ENCODE results near the gene SOWAHA. TPM values are rescaled to one million over a fixed set of nuclear protein-coding genes. Genes with fewer than 3 reads are reported as not detected.

Gene SOWAHA
- total RNA-seq, 1 experiment from 2014 or later = 0.39 TPM

DNA sequence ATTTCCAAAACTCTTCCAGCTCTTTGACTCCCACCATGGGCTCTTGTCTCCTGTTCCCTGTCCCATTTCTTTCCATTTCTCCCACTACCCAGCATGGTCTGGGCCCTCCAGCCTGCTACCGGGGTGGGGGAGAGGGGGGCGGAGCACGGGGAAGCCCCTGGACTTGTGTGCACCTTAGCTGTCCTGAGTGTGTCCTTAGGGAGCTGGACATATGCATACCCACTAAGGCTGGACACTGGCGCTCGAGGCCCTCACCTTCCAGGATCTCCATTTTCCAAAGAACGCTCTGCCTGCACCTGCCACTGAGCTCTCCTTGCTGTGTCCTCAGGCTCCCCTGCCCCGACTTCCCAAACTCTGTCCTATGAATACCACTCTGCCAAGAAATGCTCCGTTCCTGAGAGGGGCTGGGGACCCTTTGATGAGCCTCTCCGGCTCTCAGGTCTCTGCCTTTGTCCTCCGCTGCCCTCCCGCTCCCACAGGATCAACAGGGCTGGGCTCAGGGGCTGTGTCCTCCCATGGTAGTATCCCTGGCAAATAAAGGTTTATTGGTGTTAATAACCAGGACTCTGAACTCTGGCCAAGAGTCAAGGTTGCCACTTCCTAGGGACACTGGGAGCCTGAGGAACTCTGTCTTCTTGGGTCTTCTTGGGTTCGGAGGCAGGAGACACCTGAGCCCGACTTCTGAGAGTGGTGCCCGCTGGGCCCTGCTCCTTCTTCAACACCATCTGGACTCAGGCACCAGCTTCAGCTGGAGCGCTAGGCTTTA lies 18.2 kb downstream of the SOWAHA start:
- Histone ChIP-seq H3K9me3 (ENCODE audit: control insufficient read depth in 1 of 2, insufficient read depth in 1 of 2, low read depth in 1 of 2, low read length in 2 of 2) (no peaks in the 10 kb centered on the region), H3K36me3 (ENCODE audit: control insufficient read depth in 1 of 2, insufficient read depth in 2 of 2, low read length in 2 of 2) (no peaks in the 10 kb centered on the region), H3K4me2 (ENCODE audit: low read length) (peak overlapping the region; percentile 93), H3K27ac (ENCODE audit: low read depth, low read length) (peak overlapping the region; percentile 75), H3K79me2 (ENCODE audit: insufficient read depth, low read length) (peaks cover 6% of the 10 kb centered on the region; the same call in 1 of the 2 replicates), H3K9me2 (ENCODE audit: insufficient read depth) (no peaks in the 10 kb centered on the region), H4K20me1 (ENCODE audit: insufficient read depth) (no peaks in the 10 kb centered on the region), H3K4me3 (replicated peaks in 1 of 2; ENCODE audit: low read depth in 1 of 2, low read length in 2 of 2) (peak overlapping the region; percentile 65 to 73), H3K9ac (ENCODE audit: low read length) (peak overlapping the region; percentile 79), H3K27me3 (ENCODE audit: insufficient read depth, low read length) (no peaks in the 10 kb centered on the region), H3K4me1 (ENCODE audit: control insufficient read depth in 1 of 2, insufficient read depth in 2 of 2, low read length in 2 of 2) (peaks cover 12 to 19% of the 10 kb centered on the region in 2 experiments; a peak in 3 of 4 replicates), H2AFZ (ENCODE audit: low read depth, low read length, poor library complexity, severe bottlenecking) (no peak overlapping the region)
- intact Hi-C loops (cut with micrococcal nuclease) = no loop called here
- BruUV-seq (replicated peaks) = TSS peak; percentile 81
- ChIA-PET POLR2A (interaction anchor here (1.7 kb wide), 1 partner anchor 35 kb away, joined by 5 read pairs; the partner anchor contains the start of genes GDF9 and UQCRQ), RAD21 (ENCODE audit: low non-redundant PET in 1 of 2, low total read pairs in 2 of 2, uncharacterized antibody in 2 of 2, unreplicated experiment in 2 of 2) (interaction anchor here in 1 of 2 experiments (0.7 kb wide), 1 partner anchor 27 kb away, joined by 4 read pairs; no protein-coding TSS in a partner anchor), CTCF (interaction anchor here (1.3 to 3.9 kb wide), 3 partner anchors 11 to 33 kb away, joined by 3 to 31 read pairs (median 5); no protein-coding TSS in a partner anchor)
- DNase-seq (ENCODE audit: low read depth, low spot score) (no peak), ATAC-seq (no peak)
- no peak for TF ChIP-seq SP1 (IDR thresholded peaks at IDR 0.05; ENCODE audit: low read depth)
- no peak for TF ChIP-seq CEBPB (IDR thresholded peaks at IDR 0.05; ENCODE audit: low read depth)
- no peak for TF ChIP-seq TCF7L2 (IDR thresholded peaks at IDR 0.05; ENCODE audit: borderline replicate concordance, extremely low read depth, insufficient read depth, insufficient read length)
- no peak for TF ChIP-seq SRF (IDR thresholded peaks at IDR 0.05; ENCODE audit: low read depth)
- no peak for TF ChIP-seq EGR1 (IDR thresholded peaks at IDR 0.05; ENCODE audit: low read depth)
- no peak for TF ChIP-seq ZNF274 (IDR thresholded peaks at IDR 0.05; ENCODE audit: low read depth, low read length)
- TF ChIP-seq, protein P1, sequence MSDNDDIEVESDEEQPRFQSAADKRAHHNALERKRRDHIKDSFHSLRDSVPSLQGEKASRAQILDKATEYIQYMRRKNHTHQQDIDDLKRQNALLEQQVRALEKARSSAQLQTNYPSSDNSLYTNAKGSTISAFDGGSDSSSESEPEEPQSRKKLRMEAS (IDR thresholded peaks at IDR 0.05) = no peak
- no peak for TF ChIP-seq CBX3 (IDR thresholded peaks at IDR 0.05; ENCODE audit: low read depth)
- no peak for TF ChIP-seq ZFX (IDR thresholded peaks at IDR 0.05)

- H3K4me2 ChIP-seq (ENCODE audit: low read length) = no peak overlapping the region
- POLR2A ChIA-PET = no interaction called here
- H3K9me3 ChIP-seq (ENCODE audit: control insufficient read depth in 1 of 2, insufficient read depth in 1 of 2, low read depth in 1 of 2, low read length in 2 of 2) = no peaks in the 10 kb centered on the region
- RAD21 ChIA-PET (ENCODE audit: low non-redundant PET in 1 of 2, low total read pairs in 2 of 2, uncharacterized antibody in 2 of 2, unreplicated experiment in 2 of 2) = no interaction called here
- H3K36me3 ChIP-seq (ENCODE audit: control insufficient read depth in 1 of 2, insufficient read depth in 2 of 2, low read length in 2 of 2) = no peaks in the 10 kb centered on the region
- DNase-seq (ENCODE audit: low read depth, low spot score) (no peak), ATAC-seq (no peak)
- CTCF ChIA-PET = no interaction called here
- peaks cover 12 to 19% of the 10 kb centered on the region in 2 experiments; a peak in 3 of 4 replicates for H3K4me1 ChIP-seq (ENCODE audit: control insufficient read depth in 1 of 2, insufficient read depth in 2 of 2, low read length in 2 of 2)
- no peak overlapping the region for H3K9ac ChIP-seq (ENCODE audit: low read length)
- H4K20me1 ChIP-seq (ENCODE audit: insufficient read depth) = no peaks in the 10 kb centered on the region
- H2AFZ ChIP-seq (ENCODE audit: low read depth, low read length, poor library complexity, severe bottlenecking) = no peak overlapping the region
- no peaks in the 10 kb centered on the region for H3K9me2 ChIP-seq (ENCODE audit: insufficient read depth)
- no peak overlapping the region for H3K4me3 ChIP-seq (replicated peaks in 1 of 2; ENCODE audit: low read depth in 1 of 2, low read length in 2 of 2)
- H3K27me3 ChIP-seq (ENCODE audit: insufficient read depth, low read length) = no peaks in the 10 kb centered on the region
- TF ChIP-seq FOSL1 (IDR thresholded peaks at IDR 0.05; ENCODE audit: low read depth) (no peak), CBX3 (IDR thresholded peaks at IDR 0.05; ENCODE audit: low read depth) (no peak), ZFX (IDR thresholded peaks at IDR 0.05) (no peak), CEBPB (IDR thresholded peaks at IDR 0.05; ENCODE audit: low read depth) (no peak), EZH2phosphoT487 (IDR thresholded peaks at IDR 0.05; ENCODE audit: borderline replicate concordance) (no peak), SRF (IDR thresholded peaks at IDR 0.05; ENCODE audit: low read depth) (no peak), TCF7L2 (IDR thresholded peaks at IDR 0.05; ENCODE audit: borderline replicate concordance, extremely low read depth, insufficient read depth, insufficient read length) (no peak), RAD21 (IDR thresholded peaks at IDR 0.05; ENCODE audit: low read depth) (no peak), CTCF (IDR thresholded peaks at IDR 0.05 in 2 of 3, conservative IDR thresholded peaks at IDR 0.05 in 1 of 3; ENCODE audit: borderline replicate concordance in 1 of 3, insufficient read depth in 1 of 3, low read depth in 2 of 3, low read length in 2 of 3) (no peak), SIN3A (IDR thresholded peaks at IDR 0.05; ENCODE audit: low read depth) (no peak), ELF1 (IDR thresholded peaks at IDR 0.05; ENCODE audit: borderline replicate concordance, low read depth) (no peak), JUND (IDR thresholded peaks at IDR 0.05) (no peak), POLR2AphosphoS5 (IDR thresholded peaks at IDR 0.05; ENCODE audit: low read depth, low read length) (no peak), EZH2 (IDR thresholded peaks at IDR 0.05) (no peak)
- TF ChIP-seq, protein P1 (IDR thresholded peaks at IDR 0.05) = no peak
- peaks cover 6% of the 10 kb centered on the region; the same call in 1 of the 2 replicates for H3K79me2 ChIP-seq (ENCODE audit: insufficient read depth, low read length)
- intact Hi-C loops (cut with micrococcal nuclease) = no loop called here
- no peak overlapping the region for H3K27ac ChIP-seq (ENCODE audit: low read depth, low read length)
- BruUV-seq (replicated peaks) = no TSS peak
Measured at GRCh38 chr5:132832612-132833011, 19.5 kb downstream of the SOWAHA start.

Data from HCT116 (cell line).